Astrocyte of the spinal cord (primary cell): ENCODE data around the gene RFTN1.
A peak's percentile ranks its signal among the peaks of the same experiment; 100 is the strongest.

Source experiments
- DNase-seq: peaks from one replicate; pipeline ENCODE4 v3.0.0; 2011; ENCODE audit warnings: low read depth, low spot score
- H3K4me3 ChIP-seq: 2 replicates; pipeline ENCODE4 v1.5.1; 2011; ENCODE audit warnings: low read depth, mild to moderate bottlenecking, low read length, moderate library complexity
- in situ Hi-C: cut with HindIII; loops from 2 replicates; pipeline ENCODE4 v1.10.0; 2017; ENCODE audit warnings: low sequenced_read_pairs
- TF ChIP-seq, protein P1 (sequence below): IDR thresholded peaks from 2 replicates; pipeline ENCODE4 v1.5.1; 2012; ENCODE audit warnings: low read depth, mild to moderate bottlenecking, low read length, inconsistent platforms

Gene RFTN1

GRCh38 chr3:16466822-16467221, 46.7 kb downstream of the RFTN1 start:
- no peak for DNase-seq
- in situ Hi-C loops = no loop called here
- TF ChIP-seq, protein P1, sequence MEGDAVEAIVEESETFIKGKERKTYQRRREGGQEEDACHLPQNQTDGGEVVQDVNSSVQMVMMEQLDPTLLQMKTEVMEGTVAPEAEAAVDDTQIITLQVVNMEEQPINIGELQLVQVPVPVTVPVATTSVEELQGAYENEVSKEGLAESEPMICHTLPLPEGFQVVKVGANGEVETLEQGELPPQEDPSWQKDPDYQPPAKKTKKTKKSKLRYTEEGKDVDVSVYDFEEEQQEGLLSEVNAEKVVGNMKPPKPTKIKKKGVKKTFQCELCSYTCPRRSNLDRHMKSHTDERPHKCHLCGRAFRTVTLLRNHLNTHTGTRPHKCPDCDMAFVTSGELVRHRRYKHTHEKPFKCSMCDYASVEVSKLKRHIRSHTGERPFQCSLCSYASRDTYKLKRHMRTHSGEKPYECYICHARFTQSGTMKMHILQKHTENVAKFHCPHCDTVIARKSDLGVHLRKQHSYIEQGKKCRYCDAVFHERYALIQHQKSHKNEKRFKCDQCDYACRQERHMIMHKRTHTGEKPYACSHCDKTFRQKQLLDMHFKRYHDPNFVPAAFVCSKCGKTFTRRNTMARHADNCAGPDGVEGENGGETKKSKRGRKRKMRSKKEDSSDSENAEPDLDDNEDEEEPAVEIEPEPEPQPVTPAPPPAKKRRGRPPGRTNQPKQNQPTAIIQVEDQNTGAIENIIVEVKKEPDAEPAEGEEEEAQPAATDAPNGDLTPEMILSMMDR = no peak
- H3K4me3 ChIP-seq = no peak overlapping the region

- in situ Hi-C loops = no loop called here
- peak; percentile 40 for DNase-seq
- H3K4me3 ChIP-seq = no peak overlapping the region
- TF ChIP-seq, protein P1 = no peak
Measured at GRCh38 chr3:16464511-16465148, 48.9 kb downstream of the RFTN1 start.

DNA sequence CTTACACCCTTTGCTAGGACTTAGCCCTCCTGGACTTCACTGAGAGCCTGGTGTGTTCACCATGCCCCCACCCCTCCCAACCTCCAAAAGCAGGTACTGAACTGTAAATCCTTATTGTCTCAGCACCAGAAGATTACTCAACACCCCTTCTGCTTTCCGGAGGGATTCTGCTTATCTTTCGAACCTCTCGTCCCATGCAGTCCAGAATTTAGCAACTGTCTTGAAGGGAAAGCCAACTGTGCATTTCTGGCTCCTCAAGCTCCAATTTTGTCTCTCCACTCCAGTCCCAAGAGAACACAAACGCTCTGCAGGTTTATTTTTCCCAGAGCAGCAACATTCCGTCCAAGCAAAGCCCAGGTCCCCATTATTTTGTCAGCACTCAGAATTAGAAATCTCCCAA, 49.6 kb downstream of the RFTN1 start:
- no peak overlapping the region for H3K4me3 ChIP-seq
- in situ Hi-C loops = no loop called here
- DNase-seq = no peak
- TF ChIP-seq, protein P1 = no peak

DNA sequence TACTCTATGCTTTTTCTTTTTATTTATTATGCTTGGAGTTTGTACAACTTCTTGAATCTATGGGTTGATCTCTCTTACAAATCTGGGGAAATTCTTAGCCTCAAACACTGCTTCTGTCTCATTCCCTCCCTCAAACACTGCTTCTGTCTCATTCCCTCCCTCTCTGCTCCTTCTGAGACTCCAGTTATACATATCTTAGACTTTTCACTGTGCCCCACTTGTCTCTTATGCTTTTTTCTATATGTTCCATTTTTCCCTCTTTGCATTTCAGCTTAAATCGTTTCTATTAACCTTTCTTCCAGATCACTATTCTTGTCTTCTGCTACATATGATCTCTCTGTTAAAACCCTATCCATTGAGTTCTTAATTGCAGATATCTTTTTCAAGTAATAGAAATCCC, 50.4 kb downstream of the RFTN1 start:
- in situ Hi-C loops = no loop called here
- TF ChIP-seq, protein P1 = no peak
- DNase-seq = no peak
- no peak overlapping the region for H3K4me3 ChIP-seq

- H3K4me3 ChIP-seq = no peak overlapping the region
- no peak for DNase-seq
- in situ Hi-C loops = no loop called here
- TF ChIP-seq, protein P1 = no peak
Measured at GRCh38 chr3:16462679-16463078, 50.8 kb downstream of the RFTN1 start.

- in situ Hi-C loops = no loop called here
- TF ChIP-seq, protein P1 = no peak
- H3K4me3 ChIP-seq = no peak overlapping the region
- no peak for DNase-seq
Measured at GRCh38 chr3:16461463-16462245, 51.8 kb downstream of the RFTN1 start.
